Activated CD8-positive, alpha-beta T cell treated with anti-CD3 and anti-CD28 coated beads for 36 hours (primary cell): Measurements from ENCODE around the gene STRA8. TPM values are rescaled to one million over a fixed set of nuclear protein-coding genes. Genes with fewer than 3 reads are reported as not detected.
"Not testable (repeated sequence)": the region's sequence is repeated elsewhere in the genome, so short reads cannot be mapped to it uniquely, and the experiment has no call there.

ENCODE experiments used
- ATAC-seq: fragments of 200-7000 bp; cut with Tn5 transposase; one replicate; pipeline ENCODE4 v1.10.0; 2021; ENCODE audit warnings: mild to moderate bottlenecking, moderate library complexity
- CTCF ChIA-PET: fragments of 350-600 bp; sonication (Branson Sonifier 250); formaldehyde crosslinking; loops from one replicate; lab custom pipeline; 2021; ENCODE audit warnings: antibody characterized with exemption; lab: Charles Lee
- POLR2A ChIA-PET: fragments of 350-600 bp; sonication (Branson Sonifier 250); formaldehyde crosslinking; loops from one replicate; lab custom pipeline; 2021; ENCODE audit warnings: antibody characterized with exemption; lab: Charles Lee
- DNase-seq: peaks from one replicate; pipeline ENCODE4 v3.0.0-alpha.2; 2020
- H3K27ac Mint-ChIP-seq: one replicate; pipeline ENCODE4 v1.8.0; 2021; ENCODE audit warnings: mild to moderate bottlenecking, mixed read lengths
- H3K27me3 Mint-ChIP-seq: one replicate; pipeline ENCODE4 v1.8.0; 2021; ENCODE audit warnings: mixed read lengths
- H3K36me3 Mint-ChIP-seq: one replicate; pipeline ENCODE4 v1.8.0; 2021; ENCODE audit warnings: low read depth, mixed read lengths
- H3K4me1 Mint-ChIP-seq: one replicate; pipeline ENCODE4 v1.8.0; 2021; ENCODE audit warnings: low read depth, mixed read lengths
- H3K4me3 Mint-ChIP-seq: one replicate; pipeline ENCODE4 v1.8.0; 2021; ENCODE audit warnings: mild to moderate bottlenecking, moderate library complexity, mixed read lengths
- H3K9me3 Mint-ChIP-seq: one replicate; pipeline ENCODE4 v1.8.0; 2021; ENCODE audit warnings: mixed read lengths
- intact Hi-C: fragments of 100-400 bp; cut with micrococcal nuclease; formaldehyde crosslinking; loops from one replicate; pipeline ENCODE4 v1.10.0; 2022
- total RNA-seq, 2 experiments: library from RNA; stranded (reverse); gene quantifications; one replicate each; pipeline ENCODE4 v1.2.3, GENCODE V29; 2021
- TF ChIP-seq, protein P1 (sequence below): fragments of 200-600 bp; IDR thresholded peaks from one replicate; pipeline ENCODE4 v1.8.0; 2022; ENCODE audit warnings: antibody characterized with exemption, mild to moderate bottlenecking

Gene STRA8
- total RNA-seq, 2 experiments from 2014 or later, result not detected

DNA sequence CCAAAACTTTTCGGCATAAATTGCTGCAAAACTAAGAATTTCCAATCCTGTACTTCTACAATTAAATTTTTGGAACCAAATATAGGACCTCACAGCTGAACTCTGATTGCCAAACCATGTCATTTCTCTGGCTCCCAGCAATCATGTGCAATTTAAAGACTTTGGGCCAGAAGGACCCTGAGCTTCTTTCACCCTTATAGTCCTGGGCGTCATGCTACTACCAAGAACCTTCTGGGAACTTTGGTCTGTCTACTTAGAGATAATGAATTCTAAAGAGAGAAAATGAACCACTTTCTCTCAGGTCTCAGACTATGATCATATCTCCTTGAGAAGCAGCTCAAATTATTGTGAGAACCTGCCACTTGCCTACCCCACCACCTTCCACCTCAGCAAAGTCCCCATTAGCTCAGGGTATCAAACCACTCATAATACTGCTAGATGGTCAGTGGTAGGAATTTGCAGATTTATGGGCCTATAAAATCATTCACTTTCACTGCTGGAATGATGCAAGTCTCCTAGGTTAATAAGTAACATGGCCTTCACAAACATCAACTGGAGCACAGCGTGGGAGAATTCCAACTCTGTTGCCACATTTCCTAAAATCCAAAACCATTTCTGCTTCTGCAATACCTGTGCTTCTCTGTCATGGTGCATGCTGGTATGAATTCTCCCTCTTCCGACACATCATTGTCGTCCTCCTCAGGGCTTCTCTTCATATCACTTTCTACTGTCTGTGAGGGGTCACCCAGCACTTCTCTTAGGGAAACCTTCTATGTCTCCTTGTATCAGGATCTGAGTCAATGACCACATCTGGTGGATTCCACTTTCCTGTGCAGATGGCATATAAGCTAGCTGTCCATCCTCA lies 15.8 kb upstream of the STRA8 start:
- no peak overlapping the region for H3K27ac Mint-ChIP-seq
- CTCF ChIA-PET, result no interaction called here
- H3K4me3 Mint-ChIP-seq, result no peak overlapping the region
- intact Hi-C loops, result no loop called here
- H3K9me3 Mint-ChIP-seq, result no peaks in the 10 kb centered on the region
- TF ChIP-seq, protein P1, sequence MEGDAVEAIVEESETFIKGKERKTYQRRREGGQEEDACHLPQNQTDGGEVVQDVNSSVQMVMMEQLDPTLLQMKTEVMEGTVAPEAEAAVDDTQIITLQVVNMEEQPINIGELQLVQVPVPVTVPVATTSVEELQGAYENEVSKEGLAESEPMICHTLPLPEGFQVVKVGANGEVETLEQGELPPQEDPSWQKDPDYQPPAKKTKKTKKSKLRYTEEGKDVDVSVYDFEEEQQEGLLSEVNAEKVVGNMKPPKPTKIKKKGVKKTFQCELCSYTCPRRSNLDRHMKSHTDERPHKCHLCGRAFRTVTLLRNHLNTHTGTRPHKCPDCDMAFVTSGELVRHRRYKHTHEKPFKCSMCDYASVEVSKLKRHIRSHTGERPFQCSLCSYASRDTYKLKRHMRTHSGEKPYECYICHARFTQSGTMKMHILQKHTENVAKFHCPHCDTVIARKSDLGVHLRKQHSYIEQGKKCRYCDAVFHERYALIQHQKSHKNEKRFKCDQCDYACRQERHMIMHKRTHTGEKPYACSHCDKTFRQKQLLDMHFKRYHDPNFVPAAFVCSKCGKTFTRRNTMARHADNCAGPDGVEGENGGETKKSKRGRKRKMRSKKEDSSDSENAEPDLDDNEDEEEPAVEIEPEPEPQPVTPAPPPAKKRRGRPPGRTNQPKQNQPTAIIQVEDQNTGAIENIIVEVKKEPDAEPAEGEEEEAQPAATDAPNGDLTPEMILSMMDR, result no peak
- no peak for DNase-seq
- no peak for ATAC-seq
- no peaks in the 10 kb centered on the region for H3K36me3 Mint-ChIP-seq
- peaks cover 3% of the 10 kb centered on the region for H3K27me3 Mint-ChIP-seq
- POLR2A ChIA-PET, result no interaction called here
- H3K4me1 Mint-ChIP-seq, result no peaks in the 10 kb centered on the region

DNA sequence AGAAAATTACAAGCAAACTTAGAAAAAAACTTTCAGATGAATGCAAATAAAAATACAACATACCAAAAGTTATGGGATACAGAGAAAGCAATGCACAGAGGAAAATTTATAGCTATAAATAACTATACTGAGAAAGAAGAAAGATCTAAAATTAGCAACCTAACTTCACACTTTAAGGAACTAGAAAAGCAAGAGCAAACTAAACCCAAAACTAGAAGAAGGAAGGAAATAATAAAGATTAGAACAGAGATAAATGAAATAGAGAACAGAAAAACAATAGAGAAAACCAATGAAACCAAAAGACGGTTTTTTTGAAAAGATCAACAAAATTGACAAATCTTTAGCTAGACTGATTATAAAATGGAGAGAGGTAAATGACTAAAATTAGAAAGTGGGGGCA lies 9.6 kb upstream of the STRA8 start:
- H3K27me3 Mint-ChIP-seq, result no peaks in the 10 kb centered on the region
- CTCF ChIA-PET, result no interaction called here
- no peak for DNase-seq
- H3K27ac Mint-ChIP-seq, result no peak overlapping the region
- peaks cover 12% of the 10 kb centered on the region for H3K4me1 Mint-ChIP-seq
- peaks cover 5% of the 10 kb centered on the region for H3K9me3 Mint-ChIP-seq
- ATAC-seq, result no peak
- TF ChIP-seq, protein P1, result no peak
- H3K36me3 Mint-ChIP-seq, result no peaks in the 10 kb centered on the region
- POLR2A ChIA-PET, result interaction anchor here (0.6 kb wide), 1 partner anchor 243 kb away, joined by 3 read pairs; no protein-coding TSS in a partner anchor
- intact Hi-C loops, result no loop called here
- no peak overlapping the region for H3K4me3 Mint-ChIP-seq

DNA sequence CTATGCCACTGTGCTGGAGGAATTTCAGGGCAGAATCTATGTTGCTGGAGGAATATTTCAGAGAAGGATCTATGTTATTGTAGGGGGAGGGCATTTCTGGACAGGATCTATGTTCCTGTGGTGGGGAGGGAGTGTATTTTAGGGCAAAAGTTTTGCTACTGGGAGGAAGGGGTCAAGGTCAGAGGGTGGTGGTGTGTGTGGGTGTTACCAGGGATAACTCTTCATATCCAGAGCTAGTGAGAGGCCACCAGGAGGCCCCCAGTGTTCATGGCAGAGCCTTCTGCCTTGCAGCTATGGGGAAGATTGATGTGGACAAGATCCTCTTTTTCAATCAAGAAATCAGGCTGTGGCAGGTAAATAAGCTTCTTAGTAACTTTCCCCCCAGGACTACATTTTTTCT lies 2.0 kb upstream of the STRA8 start:
- H3K36me3 Mint-ChIP-seq, result no peaks in the 10 kb centered on the region

DNA sequence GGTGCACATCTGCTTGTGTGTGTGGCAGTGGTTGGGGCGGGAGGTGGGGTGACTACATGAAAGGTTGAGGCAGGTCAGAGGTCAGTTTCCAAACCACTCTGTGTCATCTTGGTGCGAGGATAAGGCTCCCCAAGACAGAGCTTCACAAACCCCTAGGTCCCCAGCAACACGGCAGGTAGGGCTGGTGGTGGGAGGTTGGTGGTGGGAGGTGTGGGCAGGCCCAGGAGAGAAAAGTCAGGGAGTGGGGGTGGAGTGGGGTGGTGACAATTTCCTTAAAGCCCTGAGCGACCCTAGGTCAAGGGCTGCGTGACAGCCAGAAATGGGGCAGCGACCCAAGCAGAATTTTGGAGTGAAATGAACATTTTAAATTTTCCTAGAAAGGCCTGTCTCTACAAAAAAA lies 1.6 kb upstream of the STRA8 start:
- TF ChIP-seq, protein P1, result no peak
- ChIA-PET CTCF (interaction anchor here (0.9 kb wide), 1 partner anchor 42 kb away, joined by 3 read pairs; no protein-coding TSS in a partner anchor), POLR2A (no interaction called here)
- no peaks in the 10 kb centered on the region for H3K9me3 Mint-ChIP-seq
- DNase-seq, result no peak
- H3K36me3 Mint-ChIP-seq, result no peaks in the 10 kb centered on the region
- peaks cover 5% of the 10 kb centered on the region for H3K4me1 Mint-ChIP-seq
- intact Hi-C loops, result no loop called here
- no peak for ATAC-seq
- H3K4me3 Mint-ChIP-seq, result no peak overlapping the region
- no peak overlapping the region for H3K27ac Mint-ChIP-seq
- H3K27me3 Mint-ChIP-seq, result no peaks in the 10 kb centered on the region

More for the DNA sequence above, 2.0 kb upstream of the STRA8 start:
- H3K4me1 Mint-ChIP-seq, result peaks cover 1% of the 10 kb centered on the region
- H3K27ac Mint-ChIP-seq, result no peak overlapping the region
- no peak overlapping the region for H3K4me3 Mint-ChIP-seq
- no peaks in the 10 kb centered on the region for H3K27me3 Mint-ChIP-seq
- POLR2A ChIA-PET, result no interaction called here
- intact Hi-C loops, result no loop called here
- DNase-seq (no peak), ATAC-seq (no peak)
- CTCF ChIA-PET, result interaction anchor here (0.9 kb wide), 1 partner anchor 43 kb away, joined by 3 read pairs; no protein-coding TSS in a partner anchor
- TF ChIP-seq, protein P1, result no peak
- no peaks in the 10 kb centered on the region for H3K9me3 Mint-ChIP-seq

DNA sequence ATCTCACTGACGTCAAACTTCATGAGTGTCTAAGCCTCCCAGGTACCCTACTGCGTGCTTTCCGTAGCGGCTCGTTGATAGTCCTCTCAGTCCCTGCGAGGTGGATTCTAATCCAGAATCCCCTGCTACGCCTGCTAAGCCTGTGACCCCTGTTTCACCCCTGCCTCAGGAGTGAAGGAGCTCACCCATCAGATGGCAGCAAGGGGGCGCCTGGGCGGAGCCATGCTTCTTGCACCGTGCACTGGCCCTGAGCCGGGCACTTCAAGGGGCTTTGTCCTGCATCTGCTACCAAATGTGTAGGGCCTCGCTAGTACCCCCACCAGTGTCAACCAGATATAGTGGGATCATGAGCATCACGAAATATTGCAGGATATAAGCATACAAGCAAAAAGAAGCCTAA lies 918 bp upstream of the STRA8 start:
- no peak overlapping the region for H3K4me3 Mint-ChIP-seq
- H3K27me3 Mint-ChIP-seq, result no peaks in the 10 kb centered on the region
- CTCF ChIA-PET, result interaction anchor here (1.3 kb wide), 1 partner anchor 42 kb away, joined by 6 read pairs; no protein-coding TSS in a partner anchor
- ATAC-seq (no peak), DNase-seq (peak; percentile 29)
- intact Hi-C loops, result no loop called here
- TF ChIP-seq, protein P1, result no peak
- H3K9me3 Mint-ChIP-seq, result no peaks in the 10 kb centered on the region
- POLR2A ChIA-PET, result no interaction called here
- H3K4me1 Mint-ChIP-seq, result peaks cover 5% of the 10 kb centered on the region
- H3K27ac Mint-ChIP-seq, result no peak overlapping the region
- H3K36me3 Mint-ChIP-seq, result no peaks in the 10 kb centered on the region

DNA sequence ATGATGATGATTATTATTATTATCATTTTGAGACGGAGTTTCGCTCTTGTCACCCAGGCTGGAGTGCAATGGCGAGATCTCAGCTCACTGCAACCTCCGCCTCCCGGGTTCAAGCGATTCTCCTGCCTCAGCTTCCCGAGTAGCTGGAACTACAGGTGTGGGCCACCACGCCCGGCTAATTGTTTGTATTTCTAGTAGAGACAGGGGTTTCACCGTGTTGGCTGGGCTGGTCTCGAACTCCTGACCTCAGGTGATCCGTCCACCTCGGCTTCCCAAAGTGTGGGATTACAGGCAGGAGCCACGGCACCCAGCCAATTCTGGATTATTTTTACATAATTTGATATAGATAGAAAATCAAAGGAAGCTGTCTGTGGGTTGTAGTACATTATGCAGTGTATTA lies 457 bp downstream of the STRA8 start:
- H3K9me3 Mint-ChIP-seq, DNase-seq, H3K4me1 Mint-ChIP-seq, H3K36me3 Mint-ChIP-seq, POLR2A ChIA-PET, H3K27ac Mint-ChIP-seq, CTCF ChIA-PET, ATAC-seq, H3K4me3 Mint-ChIP-seq, H3K27me3 Mint-ChIP-seq, intact Hi-C loops: not testable (repeated sequence)
